Mucosa of stomach (tissue), 1 donor: ENCODE results near the gene CLSTN2.

ENCODE experiments used
- H3K27me3 ChIP-seq: one replicate; pipeline ENCODE4 v1.7.0; 2013; ENCODE audit warnings: mild to moderate bottlenecking, low read length; ENCODE audit not compliant: control insufficient read depth, insufficient read depth
- H3K36me3 ChIP-seq: one replicate; pipeline ENCODE4 v1.7.0; 2013; ENCODE audit warnings: low read length; ENCODE audit not compliant: control insufficient read depth, insufficient read depth
- H3K4me1 ChIP-seq: one replicate; pipeline ENCODE4 v1.7.0; 2013; ENCODE audit warnings: mild to moderate bottlenecking, low read length; ENCODE audit not compliant: control insufficient read depth, insufficient read depth
- H3K4me3 ChIP-seq: one replicate; pipeline ENCODE4 v1.7.0; 2013; ENCODE audit warnings: low read length
- H3K9ac ChIP-seq: one replicate; pipeline ENCODE4 v1.7.0; 2013; ENCODE audit warnings: mild to moderate bottlenecking, low read length, moderate library complexity
- H3K9me3 ChIP-seq: one replicate; pipeline ENCODE4 v1.7.0; 2013; ENCODE audit warnings: mild to moderate bottlenecking, low read length, moderate library complexity; ENCODE audit not compliant: control insufficient read depth
- donor health status: Pancreatic carcinoma.

CLSTN2 gene

DNA sequence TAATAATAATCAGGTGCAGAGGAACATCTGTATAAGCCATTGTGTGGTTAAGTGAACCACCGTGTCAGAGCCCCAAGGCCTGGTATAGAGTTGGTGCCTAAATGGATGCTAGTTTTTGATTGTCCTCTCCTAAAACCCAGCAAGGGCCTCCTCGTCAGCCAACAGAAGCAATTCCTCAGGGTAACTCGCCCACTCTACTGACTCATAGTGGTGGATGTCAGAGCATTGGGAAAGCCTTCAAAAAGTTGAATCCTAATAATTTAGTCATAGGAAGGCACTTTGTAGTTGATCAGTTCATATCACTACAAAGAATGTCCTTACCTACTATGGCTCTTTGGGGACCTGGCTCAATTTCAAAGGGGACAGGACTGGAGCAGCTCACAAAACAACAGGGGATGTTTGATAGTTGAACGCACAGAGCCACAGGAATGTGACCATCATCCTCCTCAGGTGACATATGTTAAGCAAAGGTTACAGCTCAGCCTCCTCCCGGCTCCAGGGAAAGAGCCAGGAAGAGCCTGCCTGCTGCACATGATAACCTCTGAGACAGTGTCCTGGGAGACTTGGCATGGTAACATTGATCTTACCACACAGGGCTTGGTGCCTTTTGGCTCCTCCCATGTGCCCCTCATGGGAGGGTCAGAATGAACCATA lies 338.7 kb downstream of the CLSTN2 start:
- no peaks in the 10 kb centered on the region for H3K27me3 ChIP-seq
- no peak overlapping the region for H3K9ac ChIP-seq
- no peaks in the 10 kb centered on the region for H3K36me3 ChIP-seq
- H3K9me3 ChIP-seq, result no peaks in the 10 kb centered on the region
- H3K4me1 ChIP-seq, result no peaks in the 10 kb centered on the region
- H3K4me3 ChIP-seq, result no peak overlapping the region

GRCh38 chr3:140274429-140274828 lies 339.4 kb downstream of the CLSTN2 start:
- Histone ChIP-seq H3K4me1 (no peaks in the 10 kb centered on the region), H3K27me3 (no peaks in the 10 kb centered on the region), H3K4me3 (no peak overlapping the region), H3K9ac (no peak overlapping the region), H3K36me3 (no peaks in the 10 kb centered on the region), H3K9me3 (no peaks in the 10 kb centered on the region)

GRCh38 chr3:140276703-140277102 lies 341.7 kb downstream of the CLSTN2 start:
- Histone ChIP-seq H3K4me1 (no peaks in the 10 kb centered on the region), H3K9me3 (no peaks in the 10 kb centered on the region), H3K9ac (no peak overlapping the region), H3K4me3 (no peak overlapping the region), H3K36me3 (no peaks in the 10 kb centered on the region), H3K27me3 (no peaks in the 10 kb centered on the region)

DNA sequence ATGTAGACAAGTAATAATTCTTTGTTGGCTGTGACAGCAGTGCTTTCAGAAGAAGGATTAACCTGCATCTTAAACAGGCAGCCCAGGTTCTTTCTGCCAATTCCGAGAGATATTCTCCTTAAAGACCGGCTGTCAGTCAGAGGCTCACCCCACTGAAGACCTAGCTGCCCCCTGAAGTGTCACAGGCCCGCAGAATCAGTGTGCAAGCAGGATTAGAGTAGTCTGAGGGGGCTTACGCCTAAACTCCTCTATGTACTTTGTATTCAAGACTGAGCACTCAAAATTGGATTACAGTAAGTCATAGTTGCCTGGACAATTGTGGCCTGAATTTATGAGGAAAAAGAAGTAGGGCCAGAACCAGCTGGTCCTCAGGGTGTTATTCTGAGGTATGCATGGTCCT lies 342.9 kb downstream of the CLSTN2 start:
- H3K36me3 ChIP-seq, result no peaks in the 10 kb centered on the region
- H3K27me3 ChIP-seq, result no peaks in the 10 kb centered on the region
- H3K4me3 ChIP-seq, result no peak overlapping the region
- no peaks in the 10 kb centered on the region for H3K4me1 ChIP-seq
- no peak overlapping the region for H3K9ac ChIP-seq
- H3K9me3 ChIP-seq, result no peaks in the 10 kb centered on the region

GRCh38 chr3:140284372-140284771 lies 349.4 kb downstream of the CLSTN2 start:
- H3K27me3 ChIP-seq, result no peaks in the 10 kb centered on the region
- H3K9me3 ChIP-seq, result no peaks in the 10 kb centered on the region
- H3K4me3 ChIP-seq, result no peak overlapping the region
- H3K4me1 ChIP-seq, result no peaks in the 10 kb centered on the region
- no peak overlapping the region for H3K9ac ChIP-seq
- no peaks in the 10 kb centered on the region for H3K36me3 ChIP-seq

DNA sequence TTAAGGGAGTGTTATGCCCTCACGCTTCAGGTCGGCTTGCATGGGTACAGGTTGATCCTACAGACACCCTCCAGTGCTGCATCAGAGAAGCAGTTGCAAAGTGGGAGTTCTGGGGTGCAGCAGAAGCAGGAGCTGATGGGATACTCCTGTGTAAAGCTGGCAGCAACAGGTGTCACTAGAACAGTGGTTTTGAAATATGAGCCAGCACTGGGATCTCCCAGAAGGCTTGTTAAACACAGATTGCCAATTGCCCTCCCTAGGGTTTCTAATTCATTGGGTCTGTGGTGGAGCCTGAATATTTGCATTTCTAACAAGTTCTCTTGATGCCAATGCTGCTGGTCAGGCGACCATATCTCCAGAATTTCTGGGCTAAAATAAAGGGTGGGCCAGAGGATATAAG lies 350.4 kb downstream of the CLSTN2 start:
- Histone ChIP-seq H3K27me3 (no peaks in the 10 kb centered on the region), H3K36me3 (no peaks in the 10 kb centered on the region), H3K4me1 (no peaks in the 10 kb centered on the region), H3K4me3 (no peak overlapping the region), H3K9me3 (no peaks in the 10 kb centered on the region), H3K9ac (no peak overlapping the region)

DNA sequence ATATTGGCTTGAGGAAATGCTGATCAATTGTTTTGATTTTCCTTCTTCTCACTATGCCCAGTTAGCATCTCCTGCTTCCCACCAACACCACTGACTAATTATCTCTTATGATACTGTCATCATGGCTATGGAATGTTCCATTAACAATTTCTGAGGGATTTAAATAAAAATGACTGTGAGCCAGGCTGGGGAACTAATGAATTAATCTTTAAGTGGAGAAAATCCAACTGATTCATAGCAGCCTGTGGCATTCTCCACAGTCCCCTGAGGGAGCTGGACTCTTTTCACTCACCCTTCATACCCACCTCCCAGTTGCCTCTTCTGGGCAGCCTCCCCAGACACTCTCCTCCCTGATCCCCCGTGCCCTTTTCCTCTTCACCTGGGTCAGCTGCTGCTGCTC lies 353.6 kb downstream of the CLSTN2 start:
- H3K9ac ChIP-seq, result no peak overlapping the region
- no peaks in the 10 kb centered on the region for H3K36me3 ChIP-seq
- H3K4me3 ChIP-seq, result no peak overlapping the region
- H3K27me3 ChIP-seq, result no peaks in the 10 kb centered on the region
- no peaks in the 10 kb centered on the region for H3K4me1 ChIP-seq
- no peaks in the 10 kb centered on the region for H3K9me3 ChIP-seq

DNA sequence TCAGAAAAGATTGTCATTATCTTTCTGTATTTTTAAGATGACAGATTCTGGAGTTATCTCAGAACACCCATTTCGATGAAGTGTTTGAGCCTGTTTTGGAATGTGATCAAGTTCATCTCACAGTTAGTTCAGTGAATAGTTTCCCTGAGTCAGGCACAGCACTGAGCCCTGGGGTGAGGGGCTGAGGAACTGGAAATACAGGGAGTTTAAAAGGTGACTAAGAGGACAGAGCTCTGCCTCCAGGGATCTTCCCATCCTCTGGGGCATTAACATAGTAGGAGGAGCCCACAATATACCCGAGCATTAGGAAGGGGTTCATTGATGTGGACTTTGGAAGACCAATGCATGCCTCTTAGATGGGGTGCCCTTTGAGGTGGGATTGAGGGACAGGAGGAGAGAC lies 355.1 kb downstream of the CLSTN2 start:
- no peak overlapping the region for H3K4me3 ChIP-seq

DNA sequence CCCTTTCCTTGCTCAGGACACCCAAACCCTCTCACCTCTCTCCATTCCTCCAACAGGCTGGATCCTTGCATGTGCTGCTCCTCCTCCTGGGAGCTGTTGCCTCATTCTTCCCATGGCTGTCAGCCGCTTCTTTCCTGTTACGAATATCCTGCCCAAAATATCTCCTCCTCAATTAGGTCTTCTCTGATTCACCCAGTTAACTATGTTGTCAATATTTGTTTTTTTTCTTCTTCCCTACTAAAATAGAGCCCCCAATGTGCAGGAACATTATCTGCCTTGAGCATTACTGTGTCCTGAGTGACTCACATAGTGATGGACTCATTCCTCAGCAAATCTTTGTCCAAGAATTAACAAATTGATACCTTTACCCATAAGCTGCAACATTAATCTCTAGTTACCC lies 357.2 kb downstream of the CLSTN2 start:
- Histone ChIP-seq H3K4me1 (no peaks in the 10 kb centered on the region), H3K9ac (no peak overlapping the region), H3K4me3 (no peak overlapping the region), H3K9me3 (no peaks in the 10 kb centered on the region), H3K36me3 (no peaks in the 10 kb centered on the region), H3K27me3 (no peaks in the 10 kb centered on the region)

More for the DNA sequence above, 355.1 kb downstream of the CLSTN2 start:
- no peaks in the 10 kb centered on the region for H3K4me1 ChIP-seq
- no peaks in the 10 kb centered on the region for H3K36me3 ChIP-seq
- no peaks in the 10 kb centered on the region for H3K9me3 ChIP-seq
- no peaks in the 10 kb centered on the region for H3K27me3 ChIP-seq
- no peak overlapping the region for H3K9ac ChIP-seq

GRCh38 chr3:140292684-140293083 lies 357.7 kb downstream of the CLSTN2 start:
- Histone ChIP-seq H3K4me3 (no peak overlapping the region), H3K27me3 (no peaks in the 10 kb centered on the region), H3K9me3 (no peaks in the 10 kb centered on the region)

GRCh38 chr3:140294058-140294457 lies 359.1 kb downstream of the CLSTN2 start:
- H3K36me3 ChIP-seq, result no peaks in the 10 kb centered on the region
- no peaks in the 10 kb centered on the region for H3K9me3 ChIP-seq
- no peaks in the 10 kb centered on the region for H3K27me3 ChIP-seq
- H3K9ac ChIP-seq, result no peak overlapping the region
- no peaks in the 10 kb centered on the region for H3K4me1 ChIP-seq
- no peak overlapping the region for H3K4me3 ChIP-seq

More at GRCh38 chr3:140292684-140293083, 357.7 kb downstream of the CLSTN2 start:
- H3K9ac ChIP-seq, result no peak overlapping the region
- H3K4me1 ChIP-seq, result no peaks in the 10 kb centered on the region
- H3K36me3 ChIP-seq, result no peaks in the 10 kb centered on the region

DNA sequence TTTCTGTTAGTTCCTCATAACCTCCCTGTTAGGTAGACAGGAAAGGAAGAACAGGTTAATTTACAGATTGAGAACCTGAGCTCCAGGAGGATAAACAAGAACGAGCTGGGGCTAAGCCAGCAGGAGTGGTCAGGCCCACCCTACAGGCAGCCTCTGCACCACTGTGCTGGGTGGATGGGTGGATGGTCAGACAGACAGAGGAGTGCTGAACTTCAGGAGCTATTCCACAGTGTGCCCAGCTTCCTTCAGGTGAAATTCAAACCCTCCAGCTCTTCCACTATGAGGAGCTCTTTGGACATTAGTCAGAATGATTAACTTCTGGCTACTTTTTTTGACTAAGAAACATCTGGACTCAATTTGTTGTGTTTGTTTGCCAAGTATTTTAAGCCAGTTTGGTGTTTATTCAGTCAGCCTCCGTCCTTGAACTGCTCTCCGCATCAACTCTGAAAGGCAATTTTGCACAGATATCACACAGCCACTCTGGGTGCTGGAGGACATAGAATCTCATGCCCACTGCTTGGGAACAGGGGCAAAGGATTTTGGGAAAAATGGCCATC lies 361.9 kb downstream of the CLSTN2 start:
- Histone ChIP-seq H3K9ac (no peak overlapping the region), H3K27me3 (no peaks in the 10 kb centered on the region), H3K4me3 (no peak overlapping the region), H3K9me3 (no peaks in the 10 kb centered on the region), H3K36me3 (no peaks in the 10 kb centered on the region), H3K4me1 (no peaks in the 10 kb centered on the region)

GRCh38 chr3:140298043-140298442 lies 363.1 kb downstream of the CLSTN2 start:
- no peaks in the 10 kb centered on the region for H3K4me1 ChIP-seq
- H3K36me3 ChIP-seq, result no peaks in the 10 kb centered on the region
- no peak overlapping the region for H3K4me3 ChIP-seq
- no peaks in the 10 kb centered on the region for H3K9me3 ChIP-seq
- no peak overlapping the region for H3K9ac ChIP-seq
- no peaks in the 10 kb centered on the region for H3K27me3 ChIP-seq
